GM06990 (cell line): Measurements from ENCODE around the gene MAP7.

Source experiments
- DNase-seq: peaks from one replicate; pipeline ENCODE4 v3.0.0-alpha.2; 2011; ENCODE audit not compliant: insufficient read length; ENCODE audit errors: extremely low read depth
- H3K27me3 ChIP-seq: replicated peaks from 2 replicates; pipeline ENCODE4 v1.6.0; 2011; ENCODE audit warnings: low read length; ENCODE audit not compliant: control insufficient read depth, insufficient read depth
- H3K36me3 ChIP-seq: 2 replicates; pipeline ENCODE4 v1.5.1; 2011; ENCODE audit warnings: low read length; ENCODE audit not compliant: control insufficient read depth, insufficient read depth
- H3K4me3 ChIP-seq: replicated peaks from 2 replicates; pipeline ENCODE4 v1.5.1; 2011; ENCODE audit warnings: low read depth, mild to moderate bottlenecking, control low read depth, low read length
- CTCF ChIP-seq: IDR thresholded peaks from 2 replicates; pipeline ENCODE4 v1.5.1; 2011; ENCODE audit warnings: low read length, control low read depth, mild to moderate bottlenecking, inconsistent platforms; ENCODE audit not compliant: insufficient read depth, poor library complexity, severe bottlenecking

Gene MAP7

GRCh38 chr6:136343700-136344099 is 206.5 kb downstream of the MAP7 start:
- DNase-seq = no peak
- TF ChIP-seq CTCF = no peak
- no peaks in the 10 kb centered on the region for H3K36me3 ChIP-seq
- H3K4me3 ChIP-seq = no peak overlapping the region
- no peaks in the 10 kb centered on the region for H3K27me3 ChIP-seq

- Histone ChIP-seq H3K27me3 (no peaks in the 10 kb centered on the region), H3K4me3 (no peak overlapping the region), H3K36me3 (no peaks in the 10 kb centered on the region)
- TF ChIP-seq CTCF = no peak
- DNase-seq = no peak
These were observed 206.9 kb downstream of the MAP7 start for GRCh38 chr6:136343275-136343674.

GRCh38 chr6:136341967-136342366 is 208.3 kb downstream of the MAP7 start:
- Histone ChIP-seq H3K36me3 (no peaks in the 10 kb centered on the region), H3K27me3 (no peaks in the 10 kb centered on the region), H3K4me3 (no peak overlapping the region)
- no peak for DNase-seq
- TF ChIP-seq CTCF = peak; percentile 5

GRCh38 chr6:136341367-136341766 is 208.9 kb downstream of the MAP7 start:
- no peak overlapping the region for H3K4me3 ChIP-seq
- no peak for TF ChIP-seq CTCF
- DNase-seq = no peak
- no peaks in the 10 kb centered on the region for H3K27me3 ChIP-seq
- H3K36me3 ChIP-seq = no peaks in the 10 kb centered on the region

- Histone ChIP-seq H3K27me3 (no peaks in the 10 kb centered on the region; the same call in 1 of the 2 replicates), H3K4me3 (no peak overlapping the region), H3K36me3 (no peaks in the 10 kb centered on the region)
- no peak for DNase-seq
- TF ChIP-seq CTCF = no peak
These were observed 211.7 kb downstream of the MAP7 start for GRCh38 chr6:136338486-136338885.

- no peaks in the 10 kb centered on the region; the same call in none of the 2 replicates for H3K27me3 ChIP-seq
- no peak overlapping the region for H3K4me3 ChIP-seq
- no peak for TF ChIP-seq CTCF
- H3K36me3 ChIP-seq = no peaks in the 10 kb centered on the region
- DNase-seq = no peak
These were observed 212.6 kb downstream of the MAP7 start for GRCh38 chr6:136337606-136338005.
